HepG2 (cell line): Measurements from ENCODE around the gene MACROD2. TPM values are rescaled to one million over a fixed set of nuclear protein-coding genes. Genes with fewer than 3 reads are reported as not detected.

Source experiments
- ARNTL ChIP-seq: sonication (generic); formaldehyde crosslinking; IDR thresholded peaks from 2 replicates; pipeline ENCODE4 v1.4.0; 2020; ENCODE audit warnings: mild to moderate bottlenecking, missing genetic modification reagents
- ATF7-NPFF ChIP-seq: sonication (generic); formaldehyde crosslinking; IDR thresholded peaks from 2 replicates; pipeline ENCODE4 v1.8.1; 2023; ENCODE audit warnings: mild to moderate bottlenecking, low read depth, missing genetic modification reagents, moderate library complexity
- FOSL1 ChIP-seq: sonication (generic); formaldehyde crosslinking; IDR thresholded peaks from 2 replicates; pipeline ENCODE4 v1.9.0; 2021; ENCODE audit warnings: missing genetic modification reagents, borderline replicate concordance
- ISL2 ChIP-seq: sonication (generic); formaldehyde crosslinking; IDR thresholded peaks from 2 replicates; pipeline ENCODE4 v1.5.0; 2020; ENCODE audit warnings: missing genetic modification reagents
- NFYC ChIP-seq: IDR thresholded peaks from 2 replicates; pipeline ENCODE4 v1.6.1; 2016; ENCODE audit warnings: missing genetic modification reagents, missing compliant biosample characterization
- NONO ChIP-seq, 2 experiments: fragments of 450-650 bp in 1 of 2; sonication (generic) in 1 of 2; formaldehyde crosslinking in 1 of 2; IDR thresholded peaks in 1 of 2; conservative IDR thresholded peaks in 1 of 2; 2 replicates each; pipeline versions ENCODE4 v1.6.1 to v1.8.0; 2017 to 2022; ENCODE audit warnings: mild to moderate bottlenecking in 1 of 2, missing genetic modification reagents in 1 of 2, moderate library complexity in 1 of 2
- PCBP1 ChIP-seq: fragments of 200-400 bp; formaldehyde crosslinking; IDR thresholded peaks from 2 replicates; pipeline ENCODE4 v1.6.1; 2017; ENCODE audit warnings: mild to moderate bottlenecking, low read depth, low read length, borderline replicate concordance
- TAF15 ChIP-seq: fragments of 200-400 bp; formaldehyde crosslinking; IDR thresholded peaks from one replicate; pipeline ENCODE4 v1.6.1; 2018; ENCODE audit warnings: mild to moderate bottlenecking, low read depth, low read length; ENCODE audit not compliant: poor library complexity, severe bottlenecking
- ZNF12 ChIP-seq: sonication (generic); formaldehyde crosslinking; IDR thresholded peaks from 2 replicates; pipeline ENCODE4 v1.5.0; 2020; ENCODE audit warnings: missing genetic modification reagents
- ZNF207 ChIP-seq: fragments of 450-650 bp; IDR thresholded peaks from 2 replicates; pipeline ENCODE4 v1.6.1; 2016; ENCODE audit warnings: antibody characterized with exemption, borderline replicate concordance
- ZNF331 ChIP-seq: sonication (generic); formaldehyde crosslinking; IDR thresholded peaks from 2 replicates; pipeline ENCODE4 v1.4.0; 2020; ENCODE audit warnings: missing genetic modification reagents
- ZNF430 ChIP-seq: sonication (generic); formaldehyde crosslinking; IDR thresholded peaks from 2 replicates; pipeline ENCODE4 v1.9.0; 2021; ENCODE audit warnings: mild to moderate bottlenecking, missing genetic modification reagents
- ZNF441 ChIP-seq: sonication (generic); formaldehyde crosslinking; IDR thresholded peaks from 2 replicates; pipeline ENCODE4 v1.7.0; 2021; ENCODE audit warnings: missing genetic modification reagents, borderline replicate concordance
- ZNF724P ChIP-seq: sonication (generic); formaldehyde crosslinking; IDR thresholded peaks from 2 replicates; pipeline ENCODE4 v1.8.0; 2022; ENCODE audit warnings: missing genetic modification reagents, borderline replicate concordance
- polyA plus RNA-seq, 8 experiments: library from polyadenylated mRNA; depleted of rRNA in 3 of 8; stranded (reverse) in 7 of 8; unstranded in 1 of 8; fragments of >200 nt; fragmentation: Illumina TruSeq in 4 of 8; extraction: Trizol in 4 of 8; gene quantifications; 2 replicates each; pipeline versions ENCODE4 v1.2.1 to v1.2.3, GENCODE V29; 2011 to 2016; ENCODE audit warnings: low read depth in 4 of 8, missing spikeins in 1 of 8, mixed read lengths in 1 of 8; ENCODE audit not compliant: insufficient read depth in 1 of 8
- total RNA-seq, 5 experiments: library from RNA; depleted of rRNA; stranded (reverse); fragments of >200 nt; fragmentation: Illumina TruSeq; extraction: Trizol; gene quantifications; 2 replicates each; pipeline ENCODE4 v1.2.3, GENCODE V29; 2016; ENCODE audit warnings: low read depth in 1 of 5
- TF ChIP-seq, protein P1 (sequence below): sonication (generic); formaldehyde crosslinking; conservative IDR thresholded peaks from 2 replicates; pipeline ENCODE4 v1.8.0; 2022; ENCODE audit warnings: mild to moderate bottlenecking, moderate library complexity, missing genetic modification reagents
- TF ChIP-seq, protein P2 (sequence below): sonication (generic); formaldehyde crosslinking; IDR thresholded peaks from 2 replicates; pipeline ENCODE4 v1.5.0; 2020; ENCODE audit warnings: mild to moderate bottlenecking, missing genetic modification reagents, moderate library complexity
- TF ChIP-seq, protein P3 (sequence below): sonication (generic); formaldehyde crosslinking; IDR thresholded peaks from 2 replicates; pipeline ENCODE4 v1.4.0; 2020; ENCODE audit warnings: missing genetic modification reagents, mild to moderate bottlenecking, borderline replicate concordance
- TF ChIP-seq, protein P4 (sequence below): sonication (generic); formaldehyde crosslinking; IDR thresholded peaks from 2 replicates; pipeline ENCODE4 v1.8.1; 2022; ENCODE audit warnings: low read depth, mild to moderate bottlenecking, missing genetic modification reagents

Gene MACROD2
- total and polyA plus RNA-seq, 2 of the 13 experiments (the other 11 are each of a cell fraction or from before 2014, with no cell fraction given), result 0.13 to 0.51 TPM

DNA sequence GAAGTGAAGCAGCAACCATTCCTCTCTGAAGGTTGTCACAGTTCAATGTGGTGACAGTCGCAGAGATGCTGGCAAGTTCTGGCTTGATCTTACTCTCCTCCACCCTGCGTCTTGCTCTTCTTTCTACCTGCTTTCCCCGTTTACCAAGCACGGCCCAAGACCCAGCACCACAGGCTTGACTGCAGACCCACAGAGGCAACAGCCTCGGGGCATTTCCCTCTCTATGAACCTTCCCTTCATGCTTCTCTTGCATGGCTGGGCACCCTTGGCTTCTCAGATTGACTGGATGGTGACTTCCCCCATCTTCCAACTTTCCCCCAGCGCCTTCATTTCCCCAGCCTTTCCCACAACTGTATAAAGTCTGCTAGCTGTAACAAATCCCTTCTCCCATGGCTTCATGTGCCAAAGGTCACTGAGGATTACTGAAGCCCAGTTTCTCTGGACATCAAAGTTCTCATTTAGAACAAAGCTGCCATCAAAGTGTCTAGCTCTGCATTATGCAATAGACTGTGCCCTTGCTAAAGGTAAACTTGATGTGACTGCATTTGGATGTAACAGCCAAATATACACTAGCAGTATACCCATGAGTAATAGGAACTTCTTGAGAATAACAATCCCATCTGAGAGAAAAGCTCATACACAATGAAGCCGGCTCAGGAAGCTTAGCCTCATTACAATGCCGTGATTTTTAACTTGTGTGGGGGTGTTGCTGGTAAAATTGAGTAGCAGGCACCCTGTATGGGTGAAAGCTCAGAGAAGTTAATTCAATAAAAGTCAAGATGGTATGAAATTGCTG is 1065.1 kb downstream of the MACROD2 start (continued):
- TF ChIP-seq, protein P1, sequence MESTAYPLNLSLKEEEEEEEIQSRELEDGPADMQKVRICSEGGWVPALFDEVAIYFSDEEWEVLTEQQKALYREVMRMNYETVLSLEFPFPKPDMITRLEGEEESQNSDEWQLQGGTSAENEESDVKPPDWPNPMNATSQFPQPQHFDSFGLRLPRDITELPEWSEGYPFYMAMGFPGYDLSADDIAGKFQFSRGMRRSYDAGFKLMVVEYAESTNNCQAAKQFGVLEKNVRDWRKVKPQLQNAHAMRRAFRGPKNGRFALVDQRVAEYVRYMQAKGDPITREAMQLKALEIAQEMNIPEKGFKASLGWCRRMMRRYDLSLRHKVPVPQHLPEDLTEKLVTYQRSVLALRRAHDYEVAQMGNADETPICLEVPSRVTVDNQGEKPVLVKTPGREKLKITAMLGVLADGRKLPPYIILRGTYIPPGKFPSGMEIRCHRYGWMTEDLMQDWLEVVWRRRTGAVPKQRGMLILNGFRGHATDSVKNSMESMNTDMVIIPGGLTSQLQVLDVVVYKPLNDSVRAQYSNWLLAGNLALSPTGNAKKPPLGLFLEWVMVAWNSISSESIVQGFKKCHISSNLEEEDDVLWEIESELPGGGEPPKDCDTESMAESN (CRISPR knock-in tag), result peak; percentile 88
- TF ChIP-seq ZNF12, result peak; percentile 85; the same call in 1 of the 2 replicates
- no peak for TF ChIP-seq ZNF207
- peak; percentile 66; the same call in 1 of the 2 replicates for TF ChIP-seq ZNF724P
- TF ChIP-seq, protein P2, sequence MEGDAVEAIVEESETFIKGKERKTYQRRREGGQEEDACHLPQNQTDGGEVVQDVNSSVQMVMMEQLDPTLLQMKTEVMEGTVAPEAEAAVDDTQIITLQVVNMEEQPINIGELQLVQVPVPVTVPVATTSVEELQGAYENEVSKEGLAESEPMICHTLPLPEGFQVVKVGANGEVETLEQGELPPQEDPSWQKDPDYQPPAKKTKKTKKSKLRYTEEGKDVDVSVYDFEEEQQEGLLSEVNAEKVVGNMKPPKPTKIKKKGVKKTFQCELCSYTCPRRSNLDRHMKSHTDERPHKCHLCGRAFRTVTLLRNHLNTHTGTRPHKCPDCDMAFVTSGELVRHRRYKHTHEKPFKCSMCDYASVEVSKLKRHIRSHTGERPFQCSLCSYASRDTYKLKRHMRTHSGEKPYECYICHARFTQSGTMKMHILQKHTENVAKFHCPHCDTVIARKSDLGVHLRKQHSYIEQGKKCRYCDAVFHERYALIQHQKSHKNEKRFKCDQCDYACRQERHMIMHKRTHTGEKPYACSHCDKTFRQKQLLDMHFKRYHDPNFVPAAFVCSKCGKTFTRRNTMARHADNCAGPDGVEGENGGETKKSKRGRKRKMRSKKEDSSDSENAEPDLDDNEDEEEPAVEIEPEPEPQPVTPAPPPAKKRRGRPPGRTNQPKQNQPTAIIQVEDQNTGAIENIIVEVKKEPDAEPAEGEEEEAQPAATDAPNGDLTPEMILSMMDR (CRISPR knock-in tag), result no peak
- peak; percentile 31; the same call in 1 of the 2 replicates for TF ChIP-seq ZNF430 (CRISPR knock-in tag)
- TF ChIP-seq ZNF441 (CRISPR knock-in tag), result peak; percentile 54
- TF ChIP-seq ARNTL (CRISPR knock-in tag), result peak; percentile 60; the same call in 1 of the 2 replicates
- peak; percentile 33; the same call in 1 of the 2 replicates for TF ChIP-seq FOSL1 (CRISPR knock-in tag)
- TF ChIP-seq ATF7-NPFF (CRISPR knock-in tag), result peak; percentile 56; the same call in 1 of the 2 replicates
- TF ChIP-seq TAF15, result no peak
- TF ChIP-seq ZNF331, result peak; percentile 99
- peak; percentile 99 for TF ChIP-seq ISL2 (CRISPR knock-in tag)
- no peak for TF ChIP-seq NONO (IDR thresholded peaks at IDR 0.05)
- peak; percentile 64; the same call in 1 of the 2 replicates for TF ChIP-seq NONO (CRISPR knock-in tag; conservative IDR thresholded peaks at IDR 0.05)
- TF ChIP-seq, protein P3, sequence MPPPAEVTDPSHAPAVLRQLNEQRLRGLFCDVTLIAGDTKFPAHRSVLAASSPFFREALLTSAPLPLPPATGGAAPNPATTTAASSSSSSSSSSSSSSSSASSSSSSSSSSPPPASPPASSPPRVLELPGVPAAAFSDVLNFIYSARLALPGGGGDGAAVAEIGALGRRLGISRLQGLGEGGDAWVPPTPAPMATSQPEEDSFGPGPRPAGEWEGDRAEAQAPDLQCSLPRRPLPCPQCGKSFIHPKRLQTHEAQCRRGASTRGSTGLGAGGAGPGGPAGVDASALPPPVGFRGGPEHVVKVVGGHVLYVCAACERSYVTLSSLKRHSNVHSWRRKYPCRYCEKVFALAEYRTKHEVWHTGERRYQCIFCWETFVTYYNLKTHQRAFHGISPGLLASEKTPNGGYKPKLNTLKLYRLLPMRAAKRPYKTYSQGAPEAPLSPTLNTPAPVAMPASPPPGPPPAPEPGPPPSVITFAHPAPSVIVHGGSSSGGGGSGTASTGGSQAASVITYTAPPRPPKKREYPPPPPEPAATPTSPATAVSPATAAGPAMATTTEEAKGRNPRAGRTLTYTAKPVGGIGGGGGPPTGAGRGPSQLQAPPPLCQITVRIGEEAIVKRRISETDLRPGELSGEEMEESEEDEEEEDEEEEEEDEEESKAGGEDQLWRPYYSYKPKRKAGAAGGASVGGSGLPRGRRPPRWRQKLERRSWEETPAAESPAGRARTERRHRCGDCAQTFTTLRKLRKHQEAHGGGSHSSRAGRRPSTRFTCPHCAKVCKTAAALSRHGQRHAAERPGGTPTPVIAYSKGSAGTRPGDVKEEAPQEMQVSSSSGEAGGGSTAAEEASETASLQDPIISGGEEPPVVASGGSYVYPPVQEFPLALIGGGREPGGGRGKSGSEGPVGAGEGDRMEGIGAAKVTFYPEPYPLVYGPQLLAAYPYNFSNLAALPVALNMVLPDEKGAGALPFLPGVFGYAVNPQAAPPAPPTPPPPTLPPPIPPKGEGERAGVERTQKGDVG (CRISPR knock-in tag), result peak; percentile 100; the same call in 1 of the 2 replicates
- TF ChIP-seq NFYC (CRISPR knock-in tag), result peak; percentile 50; the same call in 1 of the 2 replicates
- TF ChIP-seq, protein P4, sequence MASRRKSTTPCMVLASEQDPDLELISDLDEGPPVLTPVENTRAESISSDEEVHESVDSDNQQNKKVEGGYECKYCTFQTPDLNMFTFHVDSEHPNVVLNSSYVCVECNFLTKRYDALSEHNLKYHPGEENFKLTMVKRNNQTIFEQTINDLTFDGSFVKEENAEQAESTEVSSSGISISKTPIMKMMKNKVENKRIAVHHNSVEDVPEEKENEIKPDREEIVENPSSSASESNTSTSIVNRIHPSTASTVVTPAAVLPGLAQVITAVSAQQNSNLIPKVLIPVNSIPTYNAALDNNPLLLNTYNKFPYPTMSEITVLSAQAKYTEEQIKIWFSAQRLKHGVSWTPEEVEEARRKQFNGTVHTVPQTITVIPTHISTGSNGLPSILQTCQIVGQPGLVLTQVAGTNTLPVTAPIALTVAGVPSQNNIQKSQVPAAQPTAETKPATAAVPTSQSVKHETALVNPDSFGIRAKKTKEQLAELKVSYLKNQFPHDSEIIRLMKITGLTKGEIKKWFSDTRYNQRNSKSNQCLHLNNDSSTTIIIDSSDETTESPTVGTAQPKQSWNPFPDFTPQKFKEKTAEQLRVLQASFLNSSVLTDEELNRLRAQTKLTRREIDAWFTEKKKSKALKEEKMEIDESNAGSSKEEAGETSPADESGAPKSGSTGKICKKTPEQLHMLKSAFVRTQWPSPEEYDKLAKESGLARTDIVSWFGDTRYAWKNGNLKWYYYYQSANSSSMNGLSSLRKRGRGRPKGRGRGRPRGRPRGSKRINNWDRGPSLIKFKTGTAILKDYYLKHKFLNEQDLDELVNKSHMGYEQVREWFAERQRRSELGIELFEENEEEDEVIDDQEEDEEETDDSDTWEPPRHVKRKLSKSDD, result peak; percentile 90
- TF ChIP-seq PCBP1, result no peak
